HL-60 (cell line): Measurements from ENCODE around the gene SMIM38.

Experiments used
- DNase-seq, 2 experiments: peaks; one replicate each; pipeline ENCODE4 v3.0.0-alpha.2; 2010 to 2020; ENCODE audit warnings: low read depth in 1 of 2, low spot score in 1 of 2
- H3K27ac ChIP-seq: fragments of 250-450 bp; sonication (Bioruptor Pico); replicated peaks from 2 replicates; pipeline ENCODE4 v1.5.1; 2020; ENCODE audit warnings: mild to moderate bottlenecking, moderate library complexity
- H3K27me3 ChIP-seq: fragments of 250-450 bp; sonication (Bioruptor Pico); 2 replicates; pipeline ENCODE4 v1.5.1; 2021; ENCODE audit warnings: mild to moderate bottlenecking, moderate library complexity; ENCODE audit not compliant: insufficient read depth, poor library complexity, severe bottlenecking
- H3K4me3 ChIP-seq: replicated peaks from 2 replicates; pipeline ENCODE4 v1.5.1; 2011; ENCODE audit warnings: mild to moderate bottlenecking, control low read depth, low read length; ENCODE audit not compliant: insufficient read depth
- CTCF ChIP-seq: IDR thresholded peaks from one replicate; pipeline ENCODE4 v1.5.1; 2011; ENCODE audit warnings: low read length, control low read depth, inconsistent platforms; ENCODE audit not compliant: insufficient read depth
- GABPA ChIP-seq: IDR thresholded peaks from 2 replicates; pipeline ENCODE4 v1.6.1; 2012; ENCODE audit warnings: low read depth
- POLR2AphosphoS5 ChIP-seq: IDR thresholded peaks from 2 replicates; pipeline ENCODE4 v1.6.1; 2012; ENCODE audit warnings: low read depth
- REST ChIP-seq: IDR thresholded peaks from 2 replicates; pipeline ENCODE4 v1.6.1; 2012; ENCODE audit warnings: low read depth; ENCODE audit not compliant: insufficient replicate concordance
- SPI1 ChIP-seq: IDR thresholded peaks from 2 replicates; pipeline ENCODE4 v1.6.1; 2012; ENCODE audit warnings: low read depth, mild to moderate bottlenecking, borderline replicate concordance

The SMIM38 gene

GRCh38 chr11:69120096-69120875 is 35.4 kb upstream of the SMIM38 start:
- H3K27ac ChIP-seq: no peak overlapping the region
- no peaks in the 10 kb centered on the region for H3K27me3 ChIP-seq
- no peak overlapping the region for H3K4me3 ChIP-seq
- no peak for DNase-seq
- TF ChIP-seq REST (no peak), CTCF (no peak), POLR2AphosphoS5 (no peak), SPI1 (no peak), GABPA (no peak)

- DNase-seq: no peak
- TF ChIP-seq POLR2AphosphoS5 (no peak), SPI1 (no peak), GABPA (no peak), CTCF (no peak), REST (no peak)
- no peak overlapping the region for H3K27ac ChIP-seq
These were observed 34.7 kb upstream of the SMIM38 start for GRCh38 chr11:69121021-69121420.

GRCh38 chr11:69121621-69122325 is 34.0 kb upstream of the SMIM38 start:
- no peak for DNase-seq
- Histone ChIP-seq H3K27ac (no peak overlapping the region), H3K4me3 (no peak overlapping the region), H3K27me3 (no peaks in the 10 kb centered on the region)
- TF ChIP-seq REST (no peak), GABPA (no peak), CTCF (no peak), POLR2AphosphoS5 (no peak), SPI1 (no peak)

More at GRCh38 chr11:69121021-69121420, 34.7 kb upstream of the SMIM38 start:
- no peaks in the 10 kb centered on the region for H3K27me3 ChIP-seq
- no peak overlapping the region for H3K4me3 ChIP-seq
